ENCODE results near the gene IFITM2. TPM values are rescaled to one million over a fixed set of nuclear protein-coding genes. Genes with fewer than 3 reads are reported as not detected.

The IFITM2 gene
- total and polyA plus RNA-seq, 8 donors, result 8.8 to 394 (median 37.8) TPM

- intact Hi-C loops (cut with DNase I; ENCODE audit: low total_unique reads), result no loop called here
These were observed 50.0 kb downstream of the IFITM2 start for GRCh38 chr11:357582-357981.

GRCh38 chr11:358129-358800 is 50.6 kb downstream of the IFITM2 start:
- no peak overlapping the region for H3K27ac ChIP-seq
- intact Hi-C loops (cut with DNase I; ENCODE audit: low total_unique reads), result no loop called here
- peaks cover 18 to 34% (median 20%) of the 10 kb centered on the region in 4 donors for H3K4me1 ChIP-seq
- no peaks in the 10 kb centered on the region for H3K36me3 ChIP-seq
- peaks cover 0 to 10% (median 8%) of the 10 kb centered on the region in 4 donors for H3K9me3 ChIP-seq
- DNase-seq, result peak in 1 of 2 donors; percentile 34
- peaks cover 0 to 14% (median 0%) of the 10 kb centered on the region in 3 donors for H3K27me3 ChIP-seq
- TF ChIP-seq POLR2A (IDR thresholded peaks at IDR 0.05) (no peak), POLR2AphosphoS5 (IDR thresholded peaks at IDR 0.05) (no peak)
- TF ChIP-seq, protein P1, sequence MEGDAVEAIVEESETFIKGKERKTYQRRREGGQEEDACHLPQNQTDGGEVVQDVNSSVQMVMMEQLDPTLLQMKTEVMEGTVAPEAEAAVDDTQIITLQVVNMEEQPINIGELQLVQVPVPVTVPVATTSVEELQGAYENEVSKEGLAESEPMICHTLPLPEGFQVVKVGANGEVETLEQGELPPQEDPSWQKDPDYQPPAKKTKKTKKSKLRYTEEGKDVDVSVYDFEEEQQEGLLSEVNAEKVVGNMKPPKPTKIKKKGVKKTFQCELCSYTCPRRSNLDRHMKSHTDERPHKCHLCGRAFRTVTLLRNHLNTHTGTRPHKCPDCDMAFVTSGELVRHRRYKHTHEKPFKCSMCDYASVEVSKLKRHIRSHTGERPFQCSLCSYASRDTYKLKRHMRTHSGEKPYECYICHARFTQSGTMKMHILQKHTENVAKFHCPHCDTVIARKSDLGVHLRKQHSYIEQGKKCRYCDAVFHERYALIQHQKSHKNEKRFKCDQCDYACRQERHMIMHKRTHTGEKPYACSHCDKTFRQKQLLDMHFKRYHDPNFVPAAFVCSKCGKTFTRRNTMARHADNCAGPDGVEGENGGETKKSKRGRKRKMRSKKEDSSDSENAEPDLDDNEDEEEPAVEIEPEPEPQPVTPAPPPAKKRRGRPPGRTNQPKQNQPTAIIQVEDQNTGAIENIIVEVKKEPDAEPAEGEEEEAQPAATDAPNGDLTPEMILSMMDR (IDR thresholded peaks at IDR 0.05), result no peak
- 41 to 69% (median 50%) methylated on average over 34 of the region's 34 CpGs for WGBS, 5 donors
- H3K4me3 ChIP-seq, result no peak overlapping the region

More at GRCh38 chr11:357582-357981, 50.0 kb downstream of the IFITM2 start:
- no peak for DNase-seq
- TF ChIP-seq POLR2AphosphoS5 (IDR thresholded peaks at IDR 0.05), result no peak
- no peak for TF ChIP-seq EP300 (IDR thresholded peaks at IDR 0.05)
- Histone ChIP-seq H3K36me3 (no peaks in the 10 kb centered on the region), H3K27me3 (peaks cover 0 to 14% (median 0%) of the 10 kb centered on the region in 3 donors), H3K9me3 (peaks cover 0 to 10% (median 8%) of the 10 kb centered on the region in 4 donors), H3K4me3 (no peak overlapping the region), H3K4me1 (peaks cover 23 to 40% (median 27%) of the 10 kb centered on the region in 4 donors), H3K27ac (no peak overlapping the region)
- WGBS, 5 donors, result 93 to 97% (median 93%) methylated on average over 4 of the region's 4 CpGs

Small RNA genes lying within 50 kb of the gene (small RNA-seq; reads per million reads assigned to genes)
- gene AC136475.6, result 0 reads per million in 4 donors

Other genes with a start within 250 kb of the IFITM2 start
- gene SCGB1C1, start 114.7 kb upstream of the IFITM2 start, total RNA-seq, result not detected
- gene SCGB1C1, start 114.7 kb upstream of the IFITM2 start, polyA plus RNA-seq, result not detected
- 10 to 100 TPM in 4 of 5 donors, 1 to 10 TPM in 1; 7.0 to 36.5 (median 25.0) TPM for gene BET1L, start 100.4 kb upstream of the IFITM2 start, total RNA-seq
- gene BET1L, start 100.4 kb upstream of the IFITM2 start, polyA plus RNA-seq, result 10 to 100 TPM; 21.8 to 38.3 (median 28.1) TPM
- gene RIC8A, start 100.1 kb upstream of the IFITM2 start, total RNA-seq, result 100 to 1,000 TPM in 2 of 5 donors, 10 to 100 TPM in 3; 45.2 to 262 (median 72.3) TPM
- 10 to 100 TPM; 39.2 to 60.8 (median 53.5) TPM for gene RIC8A, start 100.1 kb upstream of the IFITM2 start, polyA plus RNA-seq
- 10 to 100 TPM in 2 of 5 donors, 1 to 10 TPM in 3; 5.4 to 63.7 (median 7.3) TPM for gene SIRT3, start 71.5 kb upstream of the IFITM2 start, total RNA-seq
- gene SIRT3, start 71.5 kb upstream of the IFITM2 start, polyA plus RNA-seq, result 10 to 100 TPM; 10.8 to 19.2 (median 13.8) TPM
- gene PSMD13, start 70.8 kb upstream of the IFITM2 start, total RNA-seq, result 100 to 1,000 TPM in 2 of 5 donors, 10 to 100 TPM in 3; 36.2 to 132 (median 64.9) TPM
- gene PSMD13, start 70.8 kb upstream of the IFITM2 start, polyA plus RNA-seq, result 100 to 1,000 TPM; 116 to 126 (median 123) TPM
- 1 to 10 TPM in 1 of 5 donors, under 1 TPM in 2, not detected in 2; 0.45 to 3.6 (median 0.55) TPM for gene NLRP6, start 29.4 kb upstream of the IFITM2 start, total RNA-seq
- under 1 TPM in 2 of 3 donors, not detected in 1; 0.08 to 0.12 TPM for gene NLRP6, start 29.4 kb upstream of the IFITM2 start, polyA plus RNA-seq
- 10 to 100 TPM in 4 of 5 donors, 1 to 10 TPM in 1; 3.5 to 34.8 (median 11.9) TPM for gene PGGHG, start 18.7 kb upstream of the IFITM2 start, total RNA-seq
- gene PGGHG, start 18.7 kb upstream of the IFITM2 start, polyA plus RNA-seq, result 10 to 100 TPM; 14.4 to 44.0 (median 20.7) TPM
- gene IFITM5, start 8.3 kb upstream of the IFITM2 start, total RNA-seq, result under 1 TPM in 1 of 5 donors, not detected in 4; 0.73 TPM
- gene IFITM5, start 8.3 kb upstream of the IFITM2 start, polyA plus RNA-seq, result not detected
- 10 to 100 TPM in 4 of 5 donors, 1 to 10 TPM in 1; 7.0 to 59.8 (median 17.3) TPM for gene IFITM1, start 6.2 kb downstream of the IFITM2 start, total RNA-seq
- gene IFITM1, start 6.2 kb downstream of the IFITM2 start, polyA plus RNA-seq, result 100 to 1,000 TPM in 2 of 3 donors, 10 to 100 TPM in 1; 79.9 to 224 (median 119) TPM
- 100 to 1,000 TPM in 3 of 5 donors, 10 to 100 TPM in 2; 11.9 to 271 (median 127) TPM for gene IFITM3, start 13.0 kb downstream of the IFITM2 start, total RNA-seq
- gene IFITM3, start 13.0 kb downstream of the IFITM2 start, polyA plus RNA-seq, result 1,000 to 10,000 TPM in 1 of 3 donors, 100 to 1,000 TPM in 2; 538 to 1,128 (median 677) TPM
- 1 to 10 TPM in 2 of 5 donors, under 1 TPM in 1, not detected in 2; 0.45 to 7.5 (median 4.2) TPM for gene B4GALNT4, start 61.7 kb downstream of the IFITM2 start, total RNA-seq
- 1 to 10 TPM; 2.4 to 8.8 (median 4.4) TPM for gene B4GALNT4, start 61.7 kb downstream of the IFITM2 start, polyA plus RNA-seq
- 100 to 1,000 TPM in 3 of 5 donors, 10 to 100 TPM in 2; 26.3 to 356 (median 141) TPM for gene PKP3, start 86.4 kb downstream of the IFITM2 start, total RNA-seq
- 10 to 100 TPM; 31.1 to 94.5 (median 41.7) TPM for gene PKP3, start 86.4 kb downstream of the IFITM2 start, polyA plus RNA-seq
- gene SIGIRR, start 107.2 kb downstream of the IFITM2 start, total RNA-seq, result 100 to 1,000 TPM in 3 of 5 donors, 10 to 100 TPM in 2; 11.4 to 325 (median 110) TPM
- gene SIGIRR, start 107.2 kb downstream of the IFITM2 start, polyA plus RNA-seq, result 100 to 1,000 TPM; 110 to 227 (median 164) TPM
- gene ANO9, start 134.2 kb downstream of the IFITM2 start, total RNA-seq, result 100 to 1,000 TPM in 1 of 5 donors, 10 to 100 TPM in 3, 1 to 10 TPM in 1; 5.7 to 208 (median 40.2) TPM
- gene ANO9, start 134.2 kb downstream of the IFITM2 start, polyA plus RNA-seq, result 10 to 100 TPM in 2 of 3 donors, 1 to 10 TPM in 1; 9.8 to 37.6 (median 12.8) TPM
- 100 to 1,000 TPM in 2 of 5 donors, 10 to 100 TPM in 3; 16.5 to 264 (median 59.0) TPM for gene PTDSS2, start 142.5 kb downstream of the IFITM2 start, total RNA-seq
- gene PTDSS2, start 142.5 kb downstream of the IFITM2 start, polyA plus RNA-seq, result 10 to 100 TPM; 11.6 to 24.3 (median 22.3) TPM
- 100 to 1,000 TPM in 4 of 5 donors, 10 to 100 TPM in 1; 61.3 to 260 (median 137) TPM for gene RNH1, start 199.4 kb downstream of the IFITM2 start, total RNA-seq
- gene RNH1, start 199.4 kb downstream of the IFITM2 start, polyA plus RNA-seq, result 100 to 1,000 TPM in 2 of 3 donors, 10 to 100 TPM in 1; 95.3 to 149 (median 106) TPM
- gene HRAS, start 227.8 kb downstream of the IFITM2 start, total RNA-seq, result 10 to 100 TPM; 14.2 to 87.5 (median 21.6) TPM
- gene HRAS, start 227.8 kb downstream of the IFITM2 start, polyA plus RNA-seq, result 100 to 1,000 TPM; 108 to 181 (median 131) TPM
- gene LRRC56, start 229.7 kb downstream of the IFITM2 start, total RNA-seq, result 1 to 10 TPM in 3 of 5 donors, under 1 TPM in 1, not detected in 1; 0.18 to 8.1 (median 3.3) TPM
- gene LRRC56, start 229.7 kb downstream of the IFITM2 start, polyA plus RNA-seq, result 1 to 10 TPM; 2.1 to 2.9 (median 2.9) TPM

All from stomach (tissue), 9 donors.